ENCODE measurements around the gene C8A. TPM values are rescaled to one million over a fixed set of nuclear protein-coding genes. Genes with fewer than 3 reads are reported as not detected.

The C8A gene
- polyA plus RNA-seq, 3 donors, result not detected

- Mint-ChIP-seq H3K4me1 (no peaks in the 10 kb centered on the region), H3K27me3 (ENCODE audit: low read depth in 3 of 3) (peaks cover 3 to 6% (median 6%) of the 10 kb centered on the region in 3 donors), H3K4me3 (no peak overlapping the region), H3K27ac (no peak overlapping the region), H3K36me3 (no peaks in the 10 kb centered on the region), H3K9me3 (peaks cover 0 to 11% (median 1%) of the 10 kb centered on the region in 7 donors)
- Histone ChIP-seq H3K27me3 (ENCODE audit: control insufficient read depth in 2 of 2, insufficient read depth in 2 of 2, low read length in 2 of 2) (no peaks in the 10 kb centered on the region), H4K20me1 (ENCODE audit: insufficient read depth, low read length) (no peaks in the 10 kb centered on the region), H2AFZ (ENCODE audit: insufficient read depth, low read depth, low read length, poor library complexity, severe bottlenecking) (no peak overlapping the region), H3K9me3 (replicated peaks in 1 of 2; ENCODE audit: control insufficient read depth in 1 of 2, insufficient read depth in 1 of 2, low read length in 2 of 2) (no peaks in the 10 kb centered on the region), H3K4me3 (replicated peaks in 1 of 3; ENCODE audit: low read depth in 2 of 3, low read length in 3 of 3) (no peak overlapping the region), H3K4me2 (replicated peaks; ENCODE audit: extremely low read depth, low read length, poor library complexity, severe bottlenecking) (no peak overlapping the region), H3K9ac (ENCODE audit: insufficient read depth, low read length, poor library complexity, severe bottlenecking) (no peak overlapping the region), H3K27ac (ENCODE audit: low read depth in 1 of 2, low read length in 2 of 2) (no peak overlapping the region), H3K4me1 (ENCODE audit: control insufficient read depth in 1 of 2, insufficient read depth in 2 of 2, low read length in 2 of 2) (no peaks in the 10 kb centered on the region), H3K36me3 (replicated peaks in 1 of 2; ENCODE audit: control insufficient read depth in 1 of 2, insufficient read depth in 2 of 2, low read length in 2 of 2) (no peaks in the 10 kb centered on the region), H3K79me2 (ENCODE audit: insufficient read depth, low read length) (no peaks in the 10 kb centered on the region)
- TF ChIP-seq CTCF (IDR thresholded peaks at IDR 0.05), result no peak
- no peak for DNase-seq
- WGBS (ENCODE audit: insufficient coverage), result no CpG with 5 or more reads among the region's 3 CpGs
- intact Hi-C loops (cut with micrococcal nuclease), result no loop called here
Observed at GRCh38 chr1:56967355-56967754, 112.8 kb downstream of the C8A start.

Other genes with a start within 250 kb of the C8A start
- gene PRKAA2, start 209.5 kb upstream of the C8A start, polyA plus RNA-seq, result not detected
- gene FYB2, start 35.4 kb upstream of the C8A start, polyA plus RNA-seq, result not detected
- gene C8B, start 111.2 kb downstream of the C8A start, polyA plus RNA-seq, result not detected